Keratinocyte (primary cell): ENCODE data around the gene DYNLT1.

Experiments used
- CTCF ChIP-seq, 3 experiments: IDR thresholded peaks in 1 of 3; conservative IDR thresholded peaks in 1 of 3; optimal IDR thresholded peaks in 1 of 3; 2 replicates in 2 of 3; 3 replicates in 1 of 3; pipeline versions ENCODE3 to v1.5.1; 2011; ENCODE audit warnings: low read length in 3 of 3, mild to moderate bottlenecking in 3 of 3, moderate library complexity in 2 of 3, control low read depth in 1 of 3, inconsistent platforms in 1 of 3; ENCODE audit not compliant: insufficient read depth in 2 of 3; ENCODE audit errors: extremely low read depth in 1 of 3
- EZH2 ChIP-seq: IDR thresholded peaks from one replicate; pipeline ENCODE4 v1.6.1; 2012; ENCODE audit warnings: inconsistent platforms, mild to moderate bottlenecking, low read length, moderate library complexity

GRCh38 chr6:158611039-158611438, 33.5 kb downstream of the DYNLT1 start:
- TF ChIP-seq CTCF (optimal IDR thresholded peaks at IDR 0.05 in 1 of 3, IDR thresholded peaks at IDR 0.05 in 1 of 3, conservative IDR thresholded peaks at IDR 0.05 in 1 of 3; ENCODE audit: extremely low read depth in 1 of 3, insufficient read depth in 2 of 3, low read length in 3 of 3) = no peak
- no peak for TF ChIP-seq EZH2
